Fibroblast of upper back skin (primary cell): ENCODE data around the gene DHCR24.
"Not testable (repeated sequence)": the region's sequence is repeated elsewhere in the genome, so short reads cannot be mapped to it uniquely, and the experiment has no call there.

Experiments used
- DNase-seq: peaks from one replicate; pipeline ENCODE4 v3.0.0-alpha.2; 2013

DHCR24 gene

GRCh38 chr1:54886724-54887664 is at the start of gene DHCR24:
Gene DHCR24 (minus strand): TSS chr1:54887195. CDS start chr1:54887119, 76 bp downstream.
- peak; percentile 79 for DNase-seq

GRCh38 chr1:54936791-54937190 is 49.8 kb upstream of the DHCR24 start:
- no peak for DNase-seq

- DNase-seq = peak; percentile 98
These were observed 47.9 kb upstream of the DHCR24 start for GRCh38 chr1:54934869-54935268.

DNA sequence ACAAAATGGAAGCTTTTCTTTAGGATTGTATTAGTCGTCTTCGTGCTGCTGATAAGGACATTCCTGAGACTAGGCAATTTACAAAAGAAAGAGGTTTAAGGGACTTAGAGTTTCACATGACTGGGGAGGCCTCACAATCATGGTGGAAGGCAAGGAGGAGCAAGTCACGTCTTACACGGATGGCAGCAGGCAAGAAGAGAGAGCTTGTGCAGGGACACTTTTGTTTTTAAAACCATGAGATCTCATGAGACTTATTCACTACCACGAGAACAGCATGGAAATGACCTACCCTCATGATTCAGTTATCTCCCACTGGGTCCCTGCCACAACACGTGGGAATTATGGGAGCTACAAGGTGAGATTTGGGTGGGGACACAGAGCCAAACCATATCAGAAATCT is 47.1 kb upstream of the DHCR24 start:
- not testable (repeated sequence) for DNase-seq

DNA sequence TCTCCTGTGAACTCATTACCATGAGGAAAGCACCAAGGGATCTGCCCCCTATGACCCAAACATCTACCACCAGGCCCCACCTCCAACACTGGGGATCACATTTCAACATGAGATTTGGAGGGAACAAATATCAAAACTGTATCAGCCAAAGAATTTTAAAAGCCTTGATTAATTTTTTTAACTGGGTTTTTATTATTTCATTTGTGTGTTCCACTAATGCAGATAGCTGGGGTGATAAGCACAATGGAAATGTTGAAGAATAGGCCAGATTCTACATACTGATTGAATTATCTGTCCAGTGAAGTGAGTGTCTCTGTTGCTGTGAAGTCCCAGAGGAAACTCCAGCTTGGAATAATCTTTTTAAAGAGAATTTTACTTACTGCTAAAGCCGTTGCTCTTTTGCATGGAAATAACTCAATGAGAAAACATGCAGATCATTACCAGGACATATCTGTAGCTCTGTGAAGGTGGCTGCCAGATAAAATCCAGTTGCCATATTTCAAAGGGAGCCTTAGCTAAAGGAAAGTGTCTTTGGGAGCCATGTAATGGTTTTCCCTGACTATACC is 44.4 kb upstream of the DHCR24 start:
- no peak for DNase-seq

DNA sequence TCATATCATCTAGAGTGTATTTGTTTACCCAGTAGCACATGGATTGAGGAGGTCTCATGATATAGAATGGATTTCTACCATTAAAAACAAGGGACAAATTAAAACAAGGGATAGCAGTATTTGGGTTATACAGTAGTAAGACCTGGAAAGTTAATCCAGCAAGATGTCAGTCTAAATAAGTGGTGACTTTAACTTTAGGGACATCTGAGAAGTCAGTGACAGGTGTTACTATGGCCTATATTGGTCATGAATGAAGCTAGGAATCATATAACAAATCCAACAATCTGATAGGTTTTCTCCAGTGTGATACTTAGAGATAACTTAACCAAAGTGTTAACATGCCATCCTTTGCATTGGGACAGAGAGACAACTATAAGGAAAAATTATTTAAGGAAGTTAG is 42.7 kb upstream of the DHCR24 start:
- no peak for DNase-seq

- no peak for DNase-seq
These were observed 41.3 kb upstream of the DHCR24 start for GRCh38 chr1:54928327-54928726.

GRCh38 chr1:54927472-54928240 is 40.7 kb upstream of the DHCR24 start:
- DNase-seq = peak; percentile 80

GRCh38 chr1:54926970-54927369 is 40.0 kb upstream of the DHCR24 start:
- DNase-seq = no peak

- no peak for DNase-seq
These were observed 36.0 kb upstream of the DHCR24 start for GRCh38 chr1:54922921-54923421.

- no peak for DNase-seq
These were observed 35.2 kb upstream of the DHCR24 start for GRCh38 chr1:54922040-54922761.

DNA sequence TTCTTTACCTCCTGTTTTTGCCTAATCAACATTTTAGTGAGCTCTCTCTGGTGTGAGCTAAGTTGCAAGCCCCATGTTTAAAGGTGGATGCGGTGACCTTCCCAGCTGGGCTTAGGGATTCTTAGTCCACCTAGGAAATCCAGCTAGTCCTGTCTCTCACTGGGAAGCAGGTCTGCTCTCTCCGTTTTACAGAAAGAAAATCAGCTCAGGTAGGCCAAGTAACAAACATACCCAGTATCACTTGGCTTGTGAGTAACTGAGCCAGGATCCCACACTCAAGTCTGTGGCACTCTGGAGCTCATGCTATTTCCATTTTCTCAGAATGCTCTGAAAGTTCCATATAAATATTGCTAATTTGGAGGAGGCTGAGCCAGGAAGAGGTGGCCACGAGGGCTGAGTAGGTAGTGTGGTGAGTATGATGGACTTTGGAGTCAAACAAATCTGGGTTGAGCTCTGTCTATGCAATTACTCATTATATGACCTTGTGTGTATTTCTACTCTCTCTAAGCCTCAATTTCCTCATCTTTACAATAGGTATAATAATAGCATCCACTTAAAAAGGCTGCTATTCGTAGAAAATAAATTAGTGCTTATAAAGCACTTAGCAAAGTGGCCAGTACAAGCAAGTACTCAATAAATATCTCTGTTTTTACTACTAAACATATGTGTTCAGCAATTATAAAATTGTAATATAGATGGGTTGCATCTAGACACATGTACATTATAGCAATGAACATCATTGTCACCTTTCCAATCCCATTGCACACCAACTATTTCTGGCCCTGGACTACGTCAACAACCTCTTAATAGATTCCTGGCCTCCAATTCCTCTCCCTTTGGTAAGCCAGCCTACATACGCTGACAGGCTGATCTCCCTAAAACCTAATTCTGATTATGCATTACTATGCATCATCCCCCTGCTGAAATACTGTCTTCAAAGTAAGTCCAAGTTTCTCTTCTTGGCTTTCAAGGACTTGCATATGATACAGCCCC is 32.7 kb upstream of the DHCR24 start:
- no peak for DNase-seq

DNA sequence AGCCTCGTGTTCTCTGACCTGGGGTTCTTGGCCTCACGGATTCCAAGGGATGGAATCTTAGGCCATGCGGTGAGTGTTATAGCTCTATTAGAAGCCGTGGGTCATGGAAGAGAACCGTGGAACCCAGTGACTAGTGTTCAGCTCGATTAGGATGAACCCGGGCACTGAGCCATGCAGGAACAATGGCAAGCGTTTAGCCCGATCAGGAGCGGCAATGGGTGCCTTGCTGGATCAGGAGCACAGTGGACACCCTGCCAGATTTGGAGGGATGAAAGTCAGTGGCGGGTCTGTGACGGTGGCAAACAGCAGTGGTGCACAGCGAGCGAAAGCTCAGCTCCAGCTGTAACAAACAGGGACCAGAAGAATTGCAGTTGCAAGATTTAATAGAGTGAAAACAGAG is 24.1 kb upstream of the DHCR24 start:
- not testable (repeated sequence) for DNase-seq

DNA sequence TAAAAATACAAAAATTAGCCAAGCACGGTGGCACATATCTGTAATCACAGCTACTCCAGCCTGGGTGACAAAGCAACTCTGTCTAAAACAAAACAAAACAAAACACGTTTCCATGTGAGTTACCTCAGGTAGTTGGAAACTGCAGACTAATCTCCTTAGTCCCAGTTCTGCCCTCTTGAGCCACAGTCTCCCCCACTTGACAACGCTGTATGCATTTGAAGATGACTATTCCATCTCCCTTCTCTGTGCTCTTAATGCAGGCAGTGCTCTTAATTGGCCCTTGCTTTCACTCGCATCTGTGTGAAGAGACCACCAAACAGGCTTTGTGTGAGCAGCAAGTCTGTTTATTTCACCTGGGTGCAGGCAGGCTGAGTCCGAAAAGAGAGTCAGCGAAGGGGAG is 19.6 kb upstream of the DHCR24 start:
- DNase-seq = no peak

GRCh38 chr1:54904476-54905048 is 17.6 kb upstream of the DHCR24 start:
- peak; percentile 89 for DNase-seq

- DNase-seq = no peak
These were observed 7.3 kb upstream of the DHCR24 start for GRCh38 chr1:54894271-54894670.

DNA sequence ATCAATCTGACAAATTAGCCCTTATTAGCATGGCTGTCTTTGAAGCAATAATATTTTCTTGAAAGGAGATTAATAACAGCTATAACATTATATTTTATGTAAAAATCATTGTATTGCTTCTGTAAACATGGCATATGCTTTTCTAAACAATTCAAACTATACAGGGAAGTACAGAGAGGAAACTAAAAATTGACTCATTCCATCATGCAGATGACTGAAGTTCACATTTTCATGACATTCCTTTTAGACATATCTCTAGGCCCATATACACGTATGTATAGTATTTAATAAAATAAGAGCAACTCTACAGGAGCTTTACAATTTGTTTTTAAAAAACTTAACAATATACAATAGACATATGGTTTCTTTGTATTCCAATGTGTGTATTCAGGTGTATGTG is 5.6 kb upstream of the DHCR24 start:
- DNase-seq = no peak

DNA sequence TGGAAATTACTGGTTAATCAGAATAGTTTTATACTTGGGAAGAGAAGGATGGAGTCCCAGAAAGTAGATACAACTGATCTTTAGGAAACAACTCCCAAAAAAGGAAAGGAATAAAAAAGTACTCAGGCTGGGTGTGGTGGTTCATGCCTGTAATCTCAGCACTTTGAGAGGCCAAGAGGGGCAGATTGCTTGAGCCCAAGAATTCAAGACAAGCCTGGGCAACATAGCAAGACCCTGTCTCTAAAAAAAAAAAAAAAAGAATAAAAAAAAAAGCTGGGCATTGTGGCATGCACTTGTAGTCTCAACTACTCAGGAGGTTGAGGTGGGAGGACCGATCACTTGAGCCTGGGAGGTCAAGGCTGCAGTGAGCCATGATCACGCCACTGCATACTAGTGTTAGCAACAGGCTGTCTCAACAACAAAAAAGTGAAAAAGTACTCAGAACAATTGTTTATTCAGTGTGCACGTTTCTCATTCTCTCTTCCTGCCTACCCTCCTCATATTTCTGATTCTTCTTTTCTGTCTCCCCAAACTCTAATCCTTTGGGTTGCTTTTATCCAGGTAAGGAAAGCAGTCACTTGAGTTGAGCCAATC is 2.2 kb upstream of the DHCR24 start:
- DNase-seq = no peak

DNA sequence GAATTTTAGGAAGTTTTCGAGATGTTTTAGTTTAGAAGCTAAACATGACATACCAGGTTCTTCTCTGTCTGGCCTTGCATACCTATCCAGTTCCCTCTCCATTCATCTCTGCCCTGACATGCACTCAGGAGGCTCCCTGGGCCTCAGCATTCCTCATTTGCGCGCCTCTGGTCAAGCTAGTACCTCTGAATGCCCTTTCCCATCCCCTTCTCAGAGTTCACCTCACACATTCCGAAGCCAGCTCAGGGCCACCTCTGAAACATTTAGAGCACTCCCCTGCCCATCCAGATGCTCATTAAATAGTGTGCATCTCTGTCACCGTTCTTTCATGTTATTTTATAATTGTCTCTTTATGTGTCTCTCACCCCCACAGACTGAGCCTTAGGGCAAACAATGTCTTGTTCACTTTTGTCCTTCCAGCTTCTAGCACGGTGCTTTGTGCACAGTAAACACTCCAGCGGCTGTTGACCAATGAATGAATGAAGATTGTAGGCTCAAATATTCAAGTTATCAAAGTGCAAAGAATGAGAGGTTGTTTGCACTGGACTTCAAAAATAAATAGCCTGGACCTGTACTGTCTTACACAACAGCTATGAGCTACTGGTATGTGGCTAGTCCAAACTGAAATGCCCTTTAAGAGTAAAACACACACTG is 1.2 kb upstream of the DHCR24 start:
- DNase-seq = no peak

DNA sequence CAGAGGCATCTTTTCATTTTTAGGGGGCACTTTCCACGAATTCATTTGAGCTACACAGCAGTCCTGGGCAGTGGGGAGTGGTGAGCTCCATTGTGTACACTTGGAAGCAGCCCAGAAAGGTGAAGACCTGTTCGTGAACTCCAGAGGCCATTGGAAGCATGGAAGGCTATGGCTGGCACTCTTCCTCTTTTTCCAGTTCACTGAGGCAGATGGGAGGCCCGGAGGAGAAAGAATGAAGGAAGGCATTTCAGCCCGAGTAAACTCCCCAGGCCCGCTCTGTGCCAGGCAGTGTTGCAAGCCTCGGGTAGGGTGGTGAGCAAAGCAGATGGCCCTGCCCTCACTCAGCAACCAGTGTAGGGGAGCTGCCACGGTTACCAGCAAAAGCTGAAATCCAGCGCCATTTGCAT is 673 bp upstream of the DHCR24 start:
- no peak for DNase-seq
